22Rv1 (cell line): ENCODE data around the gene ATXN1.

Source experiments
- CTCF ChIP-seq: fragments of 450-650 bp; IDR thresholded peaks from 2 replicates; pipeline ENCODE4 v1.5.1; 2017; ENCODE audit warnings: mild to moderate bottlenecking
- ZFX ChIP-seq: fragments of 450-650 bp; IDR thresholded peaks from 2 replicates; pipeline ENCODE4 v1.6.1; 2017; ENCODE audit warnings: antibody characterized with exemption, borderline replicate concordance

- TF ChIP-seq CTCF, result no peak
- TF ChIP-seq ZFX, result no peak
These were observed 489.8 kb downstream of the ATXN1 start for GRCh38 chr6:16271428-16271827.
